Heart left ventricle (tissue), 13 donors: ENCODE measurements around the gene PECR.

Source experiments
- CTCF ChIP-seq, 12 donors: fragments of 200-600 bp; sonication (generic) in 4 of 12; IDR thresholded peaks; one replicate each; pipeline versions ENCODE4 v1.5.0 to v1.8.0; 2018 to 2022; ENCODE audit warnings: antibody characterized with exemption in 12 of 12, mild to moderate bottlenecking in 5 of 12
- POLR2A ChIP-seq, 2 donors: fragments of 450-650 bp; IDR thresholded peaks; one replicate each; pipeline ENCODE4 v1.6.1; 2017; ENCODE audit warnings: antibody characterized with exemption in 2 of 2, mild to moderate bottlenecking in 2 of 2, moderate library complexity in 2 of 2
- donor health status: ischemic (EF 13 %, LVEDD 7.1; RV severe dilation, severe dysfunction).
- donor health status: DM: no; HTN: yes; CAD: no.
- donor health status: DM: no; HTN: no; CAD: no.
- donor health status: ischemic (EF 25% LVEDD 6.9; RV normal size, moderate dysfunction).
- donor health status: ischemic (EF 25% LVEDD 5.7; RV mildly dilated, moderate dysfunction).
- donor health status: ischemic (EF 35%, LVEDD 5.7; RV mildly dilated, moderate dysfunction).
- donor health status: nonischemic (EF 11% LVEDD 7.7; RV severe dilation, severe dysfunction).
- donor health status: DM: yes; HTN: yes; CAD: no.
- donor health status: PGD.
- donor health status: ischemic (EF 29% LVEDD 5.4; RV normal size, mild dysfunction).
- donor health status: nonischemic (EF 23%, LVEDD 6.1; RV moderate dilation, normal function).

GRCh38 chr2:216081487-216082116 lies at the start of gene PECR, which contains the start of gene TMEM169:
- peak in 2 of 12 donors; percentile 4 to 8 for TF ChIP-seq CTCF (IDR thresholded peaks at IDR 0.05)
- peak in 1 of 2 donors; percentile 36 for TF ChIP-seq POLR2A (IDR thresholded peaks at IDR 0.05)
